ENCODE data around the gene FTCD. TPM values are rescaled to one million over a fixed set of nuclear protein-coding genes. Genes with fewer than 3 reads are reported as not detected.

Gene FTCD
- total and polyA plus RNA-seq, 10 of the 15 experiments (the other 5 are each of a cell fraction or from before 2014, with no cell fraction given), result 0.27 to 0.28 TPM; not detected in 8

DNA sequence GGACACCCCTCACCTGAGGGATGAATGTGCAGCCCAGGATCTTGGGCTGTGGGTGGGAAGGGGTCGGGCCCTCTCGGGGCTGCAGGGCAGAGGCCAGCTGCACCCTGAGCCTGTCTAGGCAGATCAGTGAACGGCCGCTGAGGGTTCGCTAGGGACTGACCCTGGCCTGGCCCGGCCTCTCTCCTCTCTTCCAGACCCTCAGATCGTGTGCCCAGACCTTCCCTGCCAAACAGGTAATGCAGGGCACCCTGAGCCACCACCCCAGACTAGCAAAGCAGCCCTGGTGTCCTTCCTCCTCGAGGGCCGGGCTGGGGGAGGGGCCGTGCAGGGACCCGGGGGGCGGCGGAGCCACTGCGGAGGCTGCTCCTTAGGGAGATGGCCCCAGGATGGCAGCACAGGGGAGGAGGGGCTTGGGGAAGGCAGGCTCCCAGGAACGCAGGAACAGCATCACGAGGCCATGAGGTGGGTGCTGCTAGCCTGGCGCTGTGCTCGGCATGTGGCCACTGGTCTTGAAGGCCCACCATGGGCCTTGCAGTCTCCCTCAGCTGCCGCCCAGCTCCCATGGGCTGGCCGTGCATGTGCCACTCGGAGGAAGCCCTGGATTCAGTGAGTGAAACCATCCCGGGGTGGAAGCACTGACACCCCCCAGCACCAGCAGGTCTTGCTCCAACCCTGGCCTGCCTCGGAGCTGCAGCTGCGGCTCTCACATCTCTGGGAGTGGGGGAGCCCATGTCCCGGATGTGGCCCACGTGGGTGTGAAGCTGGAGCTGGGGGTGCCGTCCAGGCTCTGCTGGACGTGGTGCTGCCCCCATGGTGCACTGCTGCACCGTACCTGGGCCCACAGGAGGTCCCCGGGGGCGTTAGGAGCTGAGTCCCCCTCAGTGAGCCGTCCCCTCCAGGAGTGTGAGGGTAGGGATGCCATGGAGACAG, 28.8 kb downstream of the FTCD start:
- intact Hi-C loops (cut with micrococcal nuclease; ENCODE audit: unreplicated experiment) (no loop called here), in situ Hi-C loops (cut with MboI) (no loop called here)
- ChIA-PET RAD21 (ENCODE audit: unreplicated experiment) (no interaction called here), SMC1A (ENCODE audit: uncharacterized antibody, unreplicated experiment) (no interaction called here), CTCF (no interaction called here), POLR2A (no interaction called here)
- Histone ChIP-seq H3K27me3 (replicated peaks in 1 of 2; ENCODE audit: control insufficient read depth in 2 of 2, insufficient read depth in 2 of 2, low read length in 1 of 2) (no peaks in the 10 kb centered on the region), H3K36me3 (ENCODE audit: control insufficient read depth in 2 of 2, insufficient read depth in 2 of 2, low read length in 1 of 2) (no peaks in the 10 kb centered on the region), H2AFZ (ENCODE audit: control insufficient read depth, low read depth, low read length) (no peak overlapping the region), H3K4me3 (no peak overlapping the region), H3K4me2 (ENCODE audit: control insufficient read depth, insufficient read depth) (no peak overlapping the region), H3K9ac (ENCODE audit: control insufficient read depth, insufficient read depth, low read length) (no peak overlapping the region), H3K4me1 (ENCODE audit: control insufficient read depth, insufficient read depth, low read length) (no peaks in the 10 kb centered on the region), H3K27ac (ENCODE audit: control insufficient read depth, insufficient read depth) (no peak overlapping the region), H4K20me1 (ENCODE audit: control insufficient read depth, insufficient read depth) (no peaks in the 10 kb centered on the region), H3K79me2 (ENCODE audit: control insufficient read depth, insufficient read depth, low read length) (no peaks in the 10 kb centered on the region), H3K9me3 (replicated peaks; ENCODE audit: control insufficient read depth, insufficient read depth, low read length) (no peaks in the 10 kb centered on the region)
- DNase-seq (ENCODE audit: low read depth, low spot score), result no peak
- TF ChIP-seq, protein P1, sequence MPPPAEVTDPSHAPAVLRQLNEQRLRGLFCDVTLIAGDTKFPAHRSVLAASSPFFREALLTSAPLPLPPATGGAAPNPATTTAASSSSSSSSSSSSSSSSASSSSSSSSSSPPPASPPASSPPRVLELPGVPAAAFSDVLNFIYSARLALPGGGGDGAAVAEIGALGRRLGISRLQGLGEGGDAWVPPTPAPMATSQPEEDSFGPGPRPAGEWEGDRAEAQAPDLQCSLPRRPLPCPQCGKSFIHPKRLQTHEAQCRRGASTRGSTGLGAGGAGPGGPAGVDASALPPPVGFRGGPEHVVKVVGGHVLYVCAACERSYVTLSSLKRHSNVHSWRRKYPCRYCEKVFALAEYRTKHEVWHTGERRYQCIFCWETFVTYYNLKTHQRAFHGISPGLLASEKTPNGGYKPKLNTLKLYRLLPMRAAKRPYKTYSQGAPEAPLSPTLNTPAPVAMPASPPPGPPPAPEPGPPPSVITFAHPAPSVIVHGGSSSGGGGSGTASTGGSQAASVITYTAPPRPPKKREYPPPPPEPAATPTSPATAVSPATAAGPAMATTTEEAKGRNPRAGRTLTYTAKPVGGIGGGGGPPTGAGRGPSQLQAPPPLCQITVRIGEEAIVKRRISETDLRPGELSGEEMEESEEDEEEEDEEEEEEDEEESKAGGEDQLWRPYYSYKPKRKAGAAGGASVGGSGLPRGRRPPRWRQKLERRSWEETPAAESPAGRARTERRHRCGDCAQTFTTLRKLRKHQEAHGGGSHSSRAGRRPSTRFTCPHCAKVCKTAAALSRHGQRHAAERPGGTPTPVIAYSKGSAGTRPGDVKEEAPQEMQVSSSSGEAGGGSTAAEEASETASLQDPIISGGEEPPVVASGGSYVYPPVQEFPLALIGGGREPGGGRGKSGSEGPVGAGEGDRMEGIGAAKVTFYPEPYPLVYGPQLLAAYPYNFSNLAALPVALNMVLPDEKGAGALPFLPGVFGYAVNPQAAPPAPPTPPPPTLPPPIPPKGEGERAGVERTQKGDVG (CRISPR knock-in tag; IDR thresholded peaks at IDR 0.05), result no peak
- TF ChIP-seq ESRRA (IDR thresholded peaks at IDR 0.05; ENCODE audit: low read length) (no peak), KAT2A (conservative IDR thresholded peaks at IDR 0.05; ENCODE audit: control insufficient read depth, low read depth, low read length) (no peak), RELA (IDR thresholded peaks at IDR 0.05; ENCODE audit: borderline replicate concordance, partially characterized antibody) (no peak), CREM (IDR thresholded peaks at IDR 0.05; ENCODE audit: low read depth) (no peak), RFX5 (IDR thresholded peaks at IDR 0.05; ENCODE audit: low read depth, low read length) (no peak), PAX5 (IDR thresholded peaks at IDR 0.05; ENCODE audit: borderline replicate concordance, low read depth, low read length) (no peak), FOXK2 (IDR thresholded peaks at IDR 0.05) (no peak), MEF2A (IDR thresholded peaks at IDR 0.05; ENCODE audit: insufficient read depth, low read depth, low read length) (no peak), ZNF384 (IDR thresholded peaks at IDR 0.05; ENCODE audit: borderline replicate concordance, low read depth, low read length) (no peak), BACH1 (IDR thresholded peaks at IDR 0.05; ENCODE audit: borderline replicate concordance) (no peak), ZNF274 (IDR thresholded peaks at IDR 0.05; ENCODE audit: insufficient read depth, insufficient read length) (no peak), TBL1XR1 (IDR thresholded peaks at IDR 0.05; ENCODE audit: low read depth, low read length) (no peak)
- TF ChIP-seq, protein P2, sequence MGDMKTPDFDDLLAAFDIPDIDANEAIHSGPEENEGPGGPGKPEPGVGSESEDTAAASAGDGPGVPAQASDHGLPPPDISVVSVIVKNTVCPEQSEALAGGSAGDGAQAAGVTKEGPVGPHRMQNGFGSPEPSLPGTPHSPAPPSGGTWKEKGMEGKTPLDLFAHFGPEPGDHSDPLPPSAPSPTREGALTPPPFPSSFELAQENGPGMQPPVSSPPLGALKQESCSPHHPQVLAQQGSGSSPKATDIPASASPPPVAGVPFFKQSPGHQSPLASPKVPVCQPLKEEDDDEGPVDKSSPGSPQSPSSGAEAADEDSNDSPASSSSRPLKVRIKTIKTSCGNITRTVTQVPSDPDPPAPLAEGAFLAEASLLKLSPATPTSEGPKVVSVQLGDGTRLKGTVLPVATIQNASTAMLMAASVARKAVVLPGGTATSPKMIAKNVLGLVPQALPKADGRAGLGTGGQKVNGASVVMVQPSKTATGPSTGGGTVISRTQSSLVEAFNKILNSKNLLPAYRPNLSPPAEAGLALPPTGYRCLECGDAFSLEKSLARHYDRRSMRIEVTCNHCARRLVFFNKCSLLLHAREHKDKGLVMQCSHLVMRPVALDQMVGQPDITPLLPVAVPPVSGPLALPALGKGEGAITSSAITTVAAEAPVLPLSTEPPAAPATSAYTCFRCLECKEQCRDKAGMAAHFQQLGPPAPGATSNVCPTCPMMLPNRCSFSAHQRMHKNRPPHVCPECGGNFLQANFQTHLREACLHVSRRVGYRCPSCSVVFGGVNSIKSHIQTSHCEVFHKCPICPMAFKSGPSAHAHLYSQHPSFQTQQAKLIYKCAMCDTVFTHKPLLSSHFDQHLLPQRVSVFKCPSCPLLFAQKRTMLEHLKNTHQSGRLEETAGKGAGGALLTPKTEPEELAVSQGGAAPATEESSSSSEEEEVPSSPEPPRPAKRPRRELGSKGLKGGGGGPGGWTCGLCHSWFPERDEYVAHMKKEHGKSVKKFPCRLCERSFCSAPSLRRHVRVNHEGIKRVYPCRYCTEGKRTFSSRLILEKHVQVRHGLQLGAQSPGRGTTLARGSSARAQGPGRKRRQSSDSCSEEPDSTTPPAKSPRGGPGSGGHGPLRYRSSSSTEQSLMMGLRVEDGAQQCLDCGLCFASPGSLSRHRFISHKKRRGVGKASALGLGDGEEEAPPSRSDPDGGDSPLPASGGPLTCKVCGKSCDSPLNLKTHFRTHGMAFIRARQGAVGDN (IDR thresholded peaks at IDR 0.05), result no peak
- TF ChIP-seq, protein P3, sequence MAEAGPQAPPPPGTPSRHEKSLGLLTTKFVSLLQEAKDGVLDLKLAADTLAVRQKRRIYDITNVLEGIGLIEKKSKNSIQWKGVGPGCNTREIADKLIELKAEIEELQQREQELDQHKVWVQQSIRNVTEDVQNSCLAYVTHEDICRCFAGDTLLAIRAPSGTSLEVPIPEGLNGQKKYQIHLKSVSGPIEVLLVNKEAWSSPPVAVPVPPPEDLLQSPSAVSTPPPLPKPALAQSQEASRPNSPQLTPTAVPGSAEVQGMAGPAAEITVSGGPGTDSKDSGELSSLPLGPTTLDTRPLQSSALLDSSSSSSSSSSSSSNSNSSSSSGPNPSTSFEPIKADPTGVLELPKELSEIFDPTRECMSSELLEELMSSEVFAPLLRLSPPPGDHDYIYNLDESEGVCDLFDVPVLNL (IDR thresholded peaks at IDR 0.05; ENCODE audit: low read depth, low read length), result no peak
- no peak for FAIRE-seq
- 49% methylated on average over 29 of the region's 32 CpGs for WGBS (ENCODE audit: insufficient coverage, insufficient replicate concordance, low lambda C conversion rate, missing lambda C conversion rate)
- ATAC-seq, result no peak
- no TSS peak for BruUV-seq (replicated peaks)

All from GM12878 (cell line).